Uterus (tissue), 4 donors: ENCODE measurements around the gene SPNS2. TPM values are rescaled to one million over a fixed set of nuclear protein-coding genes. Genes with fewer than 3 reads are reported as not detected.

Experiments
- DNase-seq, 2 donors: peaks; one replicate each; pipeline ENCODE4 v3.0.0-alpha.2; 2019 to 2020
- H3K27ac ChIP-seq, 2 donors: fragments of 200-600 bp; sonication (generic); 1 replicate in 1 of 2; 2 replicates in 1 of 2; pipeline ENCODE4 v1.5.1; 2016 to 2018
- H3K27me3 ChIP-seq, 2 donors: fragments of 200-600 bp; sonication (generic); one replicate each; pipeline ENCODE4 v1.5.1; 2018 to 2019; ENCODE audit warnings: control low read depth in 1 of 2
- H3K36me3 ChIP-seq, 2 donors: fragments of 200-600 bp; sonication (generic); one replicate each; pipeline ENCODE4 v1.5.1; 2019; ENCODE audit warnings: control low read depth in 1 of 2
- H3K4me1 ChIP-seq, 2 donors: fragments of 200-600 bp; sonication (generic); one replicate each; pipeline ENCODE4 v1.5.1; 2018 to 2019; ENCODE audit warnings: control low read depth in 1 of 2
- H3K4me3 ChIP-seq, 2 donors: fragments of 200-600 bp; sonication (generic); 1 replicate in 1 of 2; 2 replicates in 1 of 2; pipeline ENCODE4 v1.5.1; 2018 to 2019; ENCODE audit warnings: mild to moderate bottlenecking in 1 of 2
- H3K9me3 ChIP-seq, 2 donors: fragments of 200-600 bp; sonication (generic); one replicate each; pipeline ENCODE4 v1.5.1; 2019; ENCODE audit warnings: control low read depth in 1 of 2
- POLR2A ChIP-seq, 2 donors: fragments of 450-650 bp; IDR thresholded peaks; one replicate each; pipeline ENCODE4 v1.6.1; 2016; ENCODE audit warnings: antibody characterized with exemption in 2 of 2, mild to moderate bottlenecking in 1 of 2, moderate library complexity in 1 of 2
- intact Hi-C: fragments of 100-400 bp; cut with DNase I; formaldehyde crosslinking; loops from one replicate; pipeline ENCODE4 v1.15.1; 2023; ENCODE audit warnings: low total_unique reads
- total RNA-seq, 4 donors: library from RNA; depleted of rRNA in 3 of 4; stranded (reverse); fragments of >200 nt in 3 of 4; gene quantifications; one replicate each; pipeline versions ENCODE4 v1.1.0 to v1.2.4, GENCODE V29; 2014 to 2023
- TF ChIP-seq, protein P1 (sequence below), 4 experiments: fragments of 200-600 bp in 2 of 4; fragments of 450-650 bp in 2 of 4; sonication (generic) in 2 of 4; IDR thresholded peaks; one replicate each; pipeline ENCODE4 v1.5.1; 2016 to 2019; ENCODE audit warnings: antibody characterized with exemption in 4 of 4, mild to moderate bottlenecking in 2 of 4, moderate library complexity in 1 of 4
- donor health status: DM: yes; HTN: yes; CAD: no.

Gene SPNS2
- total RNA-seq, 4 donors from 2014 or later = 3.8 to 40.5 (median 13.6) TPM

DNA sequence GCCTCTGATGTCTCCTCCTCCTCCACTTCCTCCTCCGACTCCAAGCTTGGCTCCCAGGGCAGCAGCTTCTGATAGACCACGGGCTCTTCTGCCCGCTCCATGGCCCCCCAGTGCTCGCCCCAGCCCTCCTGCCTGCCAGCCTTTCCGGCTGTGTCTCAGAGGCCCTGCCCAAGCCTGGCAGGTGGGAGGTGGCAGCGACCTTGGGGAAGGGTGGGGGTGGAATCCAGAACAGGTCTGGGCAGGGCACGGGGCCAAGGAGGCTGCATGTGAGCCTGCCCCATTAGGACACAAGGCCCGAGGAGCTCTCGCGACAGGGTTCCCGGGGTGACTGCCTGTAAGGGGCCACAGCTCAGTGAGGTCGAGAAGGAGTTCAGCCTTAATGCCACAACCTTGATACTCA lies 61.7 kb downstream of the SPNS2 start, which contains the start of gene GGT6:
TSS of gene GGT6 (minus strand) at position 157 of the 400 bp plus-strand sequence. CDS start at position 101, 56 bp downstream.
- Histone ChIP-seq H3K36me3 (no peaks in the 10 kb centered on the region), H3K4me3 (no peak within 1 kb of the TSS), H3K27me3 (no peaks in the 10 kb centered on the region), H3K27ac (no peak within 1 kb of the TSS), H3K4me1 (no peaks in the 10 kb centered on the region), H3K9me3 (no peaks in the 10 kb centered on the region)
- intact Hi-C loops = no loop called here
- TF ChIP-seq, protein P1, sequence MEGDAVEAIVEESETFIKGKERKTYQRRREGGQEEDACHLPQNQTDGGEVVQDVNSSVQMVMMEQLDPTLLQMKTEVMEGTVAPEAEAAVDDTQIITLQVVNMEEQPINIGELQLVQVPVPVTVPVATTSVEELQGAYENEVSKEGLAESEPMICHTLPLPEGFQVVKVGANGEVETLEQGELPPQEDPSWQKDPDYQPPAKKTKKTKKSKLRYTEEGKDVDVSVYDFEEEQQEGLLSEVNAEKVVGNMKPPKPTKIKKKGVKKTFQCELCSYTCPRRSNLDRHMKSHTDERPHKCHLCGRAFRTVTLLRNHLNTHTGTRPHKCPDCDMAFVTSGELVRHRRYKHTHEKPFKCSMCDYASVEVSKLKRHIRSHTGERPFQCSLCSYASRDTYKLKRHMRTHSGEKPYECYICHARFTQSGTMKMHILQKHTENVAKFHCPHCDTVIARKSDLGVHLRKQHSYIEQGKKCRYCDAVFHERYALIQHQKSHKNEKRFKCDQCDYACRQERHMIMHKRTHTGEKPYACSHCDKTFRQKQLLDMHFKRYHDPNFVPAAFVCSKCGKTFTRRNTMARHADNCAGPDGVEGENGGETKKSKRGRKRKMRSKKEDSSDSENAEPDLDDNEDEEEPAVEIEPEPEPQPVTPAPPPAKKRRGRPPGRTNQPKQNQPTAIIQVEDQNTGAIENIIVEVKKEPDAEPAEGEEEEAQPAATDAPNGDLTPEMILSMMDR (IDR thresholded peaks at IDR 0.05) = no peak
- TF ChIP-seq POLR2A (IDR thresholded peaks at IDR 0.05) = no peak
- DNase-seq = no peak

DNA sequence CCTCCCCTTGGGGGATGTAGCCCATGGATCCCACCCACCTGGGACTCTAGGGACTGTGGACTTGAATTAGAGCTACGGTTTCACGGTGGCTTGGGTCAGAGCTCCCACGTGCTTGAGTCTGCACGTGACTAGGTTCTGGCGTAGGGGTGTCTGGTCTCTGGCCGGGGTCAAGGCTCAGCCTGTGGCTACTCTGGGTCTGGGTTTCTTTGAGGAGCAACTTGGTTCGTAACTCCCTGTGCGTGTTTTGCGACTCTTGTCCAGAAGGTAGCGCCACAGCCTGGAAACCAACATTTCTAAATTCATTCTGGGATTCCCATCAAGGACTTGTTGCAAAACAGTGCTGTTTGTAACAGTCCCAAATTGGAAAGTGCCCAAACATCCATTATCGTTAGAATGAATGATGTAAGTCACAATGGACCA lies 62.2 kb downstream of the SPNS2 start:
- no peak overlapping the region for H3K4me3 ChIP-seq
- intact Hi-C loops = no loop called here
- no peak for TF ChIP-seq POLR2A (IDR thresholded peaks at IDR 0.05)
- TF ChIP-seq, protein P1 (IDR thresholded peaks at IDR 0.05) = no peak
- DNase-seq = no peak
- no peaks in the 10 kb centered on the region for H3K4me1 ChIP-seq
- H3K36me3 ChIP-seq = no peaks in the 10 kb centered on the region
- H3K9me3 ChIP-seq = no peaks in the 10 kb centered on the region
- no peaks in the 10 kb centered on the region for H3K27me3 ChIP-seq
- no peak overlapping the region for H3K27ac ChIP-seq

DNA sequence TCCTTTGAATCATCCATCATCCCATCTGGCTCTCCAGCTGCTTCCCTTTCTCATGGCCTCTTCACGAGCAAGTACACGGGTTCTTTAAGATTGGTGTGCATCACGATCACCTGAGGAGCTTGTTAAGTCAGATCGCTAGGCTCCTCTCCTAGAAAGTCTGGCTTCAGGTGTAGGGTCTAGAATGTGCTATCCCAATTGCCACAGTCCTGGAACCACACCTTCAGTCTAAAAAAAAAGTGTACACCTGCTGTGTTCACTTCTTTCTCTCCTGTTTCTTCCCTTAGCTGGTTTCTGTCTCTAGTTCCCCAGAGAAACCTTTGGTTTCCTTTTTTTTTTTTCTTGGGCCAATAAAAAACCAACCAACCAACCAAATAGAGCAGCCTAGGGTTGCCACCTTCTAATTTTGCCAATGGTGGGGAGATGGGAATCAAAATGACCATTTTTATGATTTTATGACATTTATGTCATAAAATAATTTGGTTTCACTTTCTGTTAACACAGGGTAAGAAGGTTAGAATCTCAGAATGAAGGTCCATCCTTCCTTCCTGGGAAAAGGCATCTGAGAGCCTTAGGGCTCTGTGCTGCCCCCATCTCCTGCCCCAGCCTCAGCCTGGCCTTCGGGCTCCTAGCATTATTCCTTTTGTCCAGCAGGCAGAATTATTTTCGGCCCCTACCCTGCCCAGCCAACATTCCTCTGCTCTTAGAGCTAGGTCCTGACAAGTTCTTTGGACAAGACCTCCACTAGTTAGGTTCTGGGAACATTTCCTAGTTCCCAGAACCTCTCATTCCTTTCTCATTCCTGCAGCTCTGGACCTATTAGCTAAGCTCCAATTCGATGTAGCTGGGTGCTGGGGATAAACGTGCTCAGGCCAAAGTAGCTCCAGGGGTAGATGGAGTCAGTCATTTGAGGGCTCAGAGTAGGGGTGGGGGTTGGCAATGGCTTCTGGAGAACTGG lies 63.6 kb downstream of the SPNS2 start:
- no peaks in the 10 kb centered on the region for H3K4me1 ChIP-seq
- no peak overlapping the region for H3K27ac ChIP-seq
- intact Hi-C loops = no loop called here
- H3K9me3 ChIP-seq = no peaks in the 10 kb centered on the region
- DNase-seq = no peak
- no peaks in the 10 kb centered on the region for H3K27me3 ChIP-seq
- no peak for TF ChIP-seq POLR2A (IDR thresholded peaks at IDR 0.05)
- TF ChIP-seq, protein P1 (IDR thresholded peaks at IDR 0.05) = no peak
- no peaks in the 10 kb centered on the region for H3K36me3 ChIP-seq
- H3K4me3 ChIP-seq = no peak overlapping the region

DNA sequence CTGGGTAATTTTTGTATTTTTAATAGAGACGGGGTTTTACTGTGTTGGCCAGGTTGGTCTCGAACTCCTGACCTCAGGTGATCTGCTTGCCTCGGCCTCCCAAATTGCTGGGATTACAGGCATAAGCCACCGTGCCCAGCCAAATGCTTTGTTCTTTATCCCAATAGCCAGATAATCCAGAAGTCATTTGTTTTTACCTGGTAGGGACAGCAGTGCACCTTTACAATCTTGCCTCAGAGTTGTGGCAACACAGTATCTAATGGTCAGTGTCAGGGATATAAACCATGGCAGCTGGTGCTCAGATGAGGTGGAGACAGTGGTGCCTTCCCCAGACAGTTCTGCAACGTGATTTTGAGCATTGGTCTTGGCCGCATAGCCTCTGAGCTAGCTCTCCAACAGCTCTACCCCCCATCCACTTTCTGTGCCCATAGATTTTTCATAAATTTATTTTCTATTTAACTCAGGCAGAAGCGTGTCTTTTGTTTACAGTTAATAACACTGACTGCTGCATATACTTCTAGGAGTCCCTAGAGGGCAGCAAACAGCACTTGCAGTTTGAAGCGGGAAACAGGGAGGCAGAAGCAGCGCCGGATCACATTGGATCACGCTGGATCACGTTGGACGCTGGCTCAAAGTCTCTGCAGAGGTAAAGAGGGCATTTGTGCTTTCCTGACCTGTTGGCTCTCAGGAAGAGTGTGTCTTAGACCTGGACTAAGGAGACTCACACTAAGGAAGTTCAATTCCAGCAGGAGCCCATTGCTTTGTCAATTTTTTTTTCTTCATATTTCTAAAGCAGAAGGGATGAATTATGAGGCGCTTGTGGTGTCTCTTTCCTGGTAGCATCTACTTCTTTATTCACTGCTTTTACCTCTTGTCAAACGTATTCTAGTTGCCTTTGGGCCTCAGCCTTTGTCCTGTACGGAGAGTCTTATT lies 66.8 kb downstream of the SPNS2 start:
- no peaks in the 10 kb centered on the region for H3K4me1 ChIP-seq
- intact Hi-C loops = no loop called here
- no peaks in the 10 kb centered on the region for H3K36me3 ChIP-seq
- no peaks in the 10 kb centered on the region for H3K27me3 ChIP-seq
- H3K27ac ChIP-seq = no peak overlapping the region
- H3K4me3 ChIP-seq = no peak overlapping the region
- TF ChIP-seq, protein P1 (IDR thresholded peaks at IDR 0.05) = peak; percentile 68 to 87 (median 84)
- TF ChIP-seq POLR2A (IDR thresholded peaks at IDR 0.05) = no peak
- no peaks in the 10 kb centered on the region for H3K9me3 ChIP-seq
- peak; percentile 52 to 58 for DNase-seq
